HG02678 (cell line): ENCODE measurements around the gene GPR137B.

ENCODE experiments used
- ATAC-seq: cut with Tn5 transposase; IDR thresholded peaks from one replicate; pipeline ENCODE4 v1.9.1; 2021; ENCODE audit warnings: mild to moderate bottlenecking, moderate library complexity; ENCODE audit not compliant: unreplicated experiment

Gene GPR137B

DNA sequence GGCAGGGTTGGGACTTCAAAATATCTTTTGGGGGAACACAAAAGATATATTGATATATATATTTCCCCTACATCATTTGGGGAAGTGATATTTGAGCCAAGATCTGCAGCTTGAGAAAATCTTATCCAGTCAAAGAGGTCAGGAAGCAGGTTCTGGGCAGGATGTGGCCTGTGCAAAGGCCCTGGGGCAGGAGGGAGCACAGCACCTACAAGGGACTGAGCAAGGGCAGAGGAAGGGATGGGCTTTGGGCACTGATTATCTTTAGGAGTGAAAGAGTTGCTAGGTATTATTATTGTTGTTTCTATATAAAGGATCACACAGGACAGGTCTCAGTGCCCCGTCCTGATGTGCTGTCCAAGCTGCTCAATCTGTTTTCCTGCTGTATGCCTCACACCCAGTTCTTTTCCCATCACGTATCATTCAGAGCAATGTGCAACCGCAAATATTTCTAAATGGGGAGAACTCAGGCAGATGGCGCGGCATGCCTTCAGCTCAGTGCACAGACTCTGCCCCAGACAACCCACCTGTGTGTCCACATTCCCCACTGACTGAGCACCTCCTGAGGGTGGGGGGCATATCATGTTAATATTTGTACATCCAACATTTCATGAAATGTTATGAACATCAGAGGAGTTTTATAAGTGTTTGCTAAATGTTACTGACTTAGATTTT lies 28.1 kb upstream of the GPR137B start:
- no peak for ATAC-seq

DNA sequence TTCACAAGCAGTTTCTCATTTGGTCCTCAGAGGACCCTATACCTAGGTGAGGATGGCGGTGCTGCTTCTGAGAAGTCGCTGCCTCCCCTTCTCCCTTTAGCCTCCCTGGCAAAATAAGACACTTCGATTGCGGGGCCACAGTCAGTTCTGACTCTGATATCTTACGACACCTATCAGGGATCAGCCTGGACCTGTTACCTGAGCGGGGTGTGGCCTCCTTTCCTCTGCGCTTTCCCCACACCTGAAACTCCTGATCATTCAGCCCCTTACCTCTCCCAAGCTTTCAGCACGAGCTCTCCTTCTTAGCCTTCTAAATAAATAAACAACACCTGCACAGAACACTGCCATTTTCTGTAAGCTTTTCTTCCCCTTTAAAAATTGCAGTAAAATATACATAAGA lies 24.6 kb upstream of the GPR137B start:
- ATAC-seq, result no peak

DNA sequence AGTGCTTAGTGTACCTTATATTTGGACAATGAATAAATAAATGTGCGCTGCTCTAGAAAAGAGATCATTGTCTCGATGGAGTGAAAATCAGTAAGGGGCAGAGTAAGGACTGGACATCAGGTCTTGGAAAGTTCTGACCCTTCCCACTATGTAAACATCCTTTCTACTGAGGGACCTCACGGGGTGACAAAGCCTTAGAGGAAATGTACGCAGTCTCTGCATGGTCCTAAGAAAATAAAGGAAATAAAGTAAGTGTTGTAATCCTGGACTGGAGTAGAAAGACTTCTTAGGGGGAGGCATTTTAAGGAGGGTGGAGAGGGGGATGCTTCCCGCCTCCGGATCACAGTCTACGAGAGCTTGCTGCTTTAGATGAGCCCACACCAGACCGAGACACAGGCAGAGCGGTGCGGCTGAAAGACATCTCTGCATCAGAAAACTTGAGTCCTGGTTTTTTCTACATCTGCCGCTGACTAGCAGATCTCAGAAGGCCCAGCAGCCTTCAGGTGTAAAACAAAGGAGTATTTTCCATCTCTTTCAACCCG lies 22.3 kb upstream of the GPR137B start:
- no peak for ATAC-seq

DNA sequence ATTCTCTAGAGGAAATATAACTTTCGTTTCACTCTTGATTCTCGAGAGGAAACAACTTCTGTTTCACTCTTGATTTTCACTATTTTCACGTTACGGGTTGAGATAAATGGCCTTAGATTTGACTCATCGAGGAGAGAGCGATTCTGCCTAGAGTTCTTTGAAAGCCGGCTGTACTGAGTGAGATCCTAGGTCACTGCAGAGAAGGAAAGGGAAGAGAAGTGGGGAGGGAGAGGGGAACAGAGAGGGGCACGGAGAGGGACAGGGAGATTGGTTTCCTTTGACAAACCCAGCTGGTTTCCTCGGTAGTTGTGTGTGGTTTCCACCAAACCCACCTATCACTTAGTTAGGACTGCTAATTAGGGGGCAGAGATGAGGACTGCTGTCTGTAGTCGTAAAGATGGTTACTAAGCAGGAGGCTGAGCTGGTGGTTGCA lies 21.6 kb upstream of the GPR137B start:
- peak; percentile 55 for ATAC-seq

DNA sequence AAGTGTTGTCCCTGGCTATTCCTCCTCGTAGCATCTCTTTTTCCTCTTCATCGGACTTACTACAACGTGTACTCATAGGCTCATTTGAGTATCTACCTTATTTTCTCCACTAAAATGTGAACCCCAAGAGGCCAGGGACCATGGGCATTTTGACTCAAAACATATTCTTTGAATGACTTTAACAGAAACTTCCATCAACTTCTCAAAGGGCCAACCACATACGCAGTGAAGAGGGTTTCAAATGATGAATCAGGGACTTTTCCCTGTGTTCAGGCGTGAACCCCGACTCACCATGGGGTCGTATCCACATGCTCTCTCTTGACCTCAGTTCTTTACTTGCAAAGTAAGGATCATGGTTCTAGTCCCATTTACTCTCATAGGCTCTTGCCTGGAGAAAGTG lies 20.2 kb upstream of the GPR137B start:
- peak; percentile 58 for ATAC-seq

DNA sequence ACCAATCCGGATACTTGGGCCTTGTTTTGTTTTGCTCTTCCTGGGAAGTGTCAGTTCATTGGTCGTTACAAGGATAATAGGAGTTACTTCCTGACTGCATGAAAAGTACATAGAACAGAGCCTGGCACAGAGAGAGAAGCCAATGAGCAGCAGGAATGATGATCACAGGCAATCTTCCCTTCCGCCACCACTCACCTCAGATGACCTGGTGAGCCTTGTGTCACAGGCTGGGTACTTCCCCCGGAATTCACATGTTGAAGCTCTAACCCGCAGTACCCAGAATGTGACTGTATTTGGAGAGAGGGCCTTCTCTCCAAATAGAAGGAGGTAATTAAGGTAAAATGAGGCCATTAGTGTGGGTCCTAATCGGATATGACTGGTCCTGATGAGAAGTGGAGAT lies 18.8 kb upstream of the GPR137B start:
- ATAC-seq, result no peak

DNA sequence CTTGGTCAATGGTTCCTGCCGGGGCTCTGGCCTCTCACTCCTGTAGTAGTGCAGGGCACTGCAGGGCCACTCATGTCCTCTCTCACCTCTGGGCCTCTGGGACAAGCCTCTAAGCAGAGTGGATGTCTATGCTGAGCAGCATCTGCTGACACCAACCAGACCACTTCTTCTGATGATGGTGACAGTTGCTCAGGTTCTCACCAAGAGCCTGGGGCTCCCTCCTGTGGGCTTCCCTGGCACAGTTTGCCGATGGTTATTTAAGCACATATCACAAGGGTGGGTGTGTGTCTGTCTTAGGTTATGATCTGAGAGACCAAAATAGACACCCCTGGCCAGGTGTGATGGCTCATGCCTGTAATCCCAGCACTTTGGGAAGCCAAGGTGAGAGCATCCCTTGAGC lies 17.4 kb upstream of the GPR137B start:
- ATAC-seq, result no peak

DNA sequence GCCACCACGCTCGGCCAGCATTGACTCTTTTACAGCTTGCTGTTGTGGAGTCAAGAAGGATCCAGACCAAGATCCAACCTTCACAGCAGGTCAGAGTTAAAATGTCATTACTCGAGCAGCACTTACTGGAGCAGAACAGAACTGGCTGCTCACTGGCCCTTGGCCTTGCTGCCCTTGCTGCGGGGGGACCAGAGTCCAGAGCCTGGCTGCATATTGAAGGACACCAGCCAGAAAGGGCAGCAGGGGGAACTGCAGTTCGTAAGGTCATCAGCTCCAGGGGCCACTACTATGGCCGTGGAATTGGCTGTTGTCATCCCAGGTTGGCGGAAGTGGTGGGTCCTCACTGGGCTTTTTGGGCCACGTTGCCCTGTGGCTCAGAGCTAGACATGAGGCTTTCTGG lies 15.3 kb upstream of the GPR137B start:
- ATAC-seq, result no peak

DNA sequence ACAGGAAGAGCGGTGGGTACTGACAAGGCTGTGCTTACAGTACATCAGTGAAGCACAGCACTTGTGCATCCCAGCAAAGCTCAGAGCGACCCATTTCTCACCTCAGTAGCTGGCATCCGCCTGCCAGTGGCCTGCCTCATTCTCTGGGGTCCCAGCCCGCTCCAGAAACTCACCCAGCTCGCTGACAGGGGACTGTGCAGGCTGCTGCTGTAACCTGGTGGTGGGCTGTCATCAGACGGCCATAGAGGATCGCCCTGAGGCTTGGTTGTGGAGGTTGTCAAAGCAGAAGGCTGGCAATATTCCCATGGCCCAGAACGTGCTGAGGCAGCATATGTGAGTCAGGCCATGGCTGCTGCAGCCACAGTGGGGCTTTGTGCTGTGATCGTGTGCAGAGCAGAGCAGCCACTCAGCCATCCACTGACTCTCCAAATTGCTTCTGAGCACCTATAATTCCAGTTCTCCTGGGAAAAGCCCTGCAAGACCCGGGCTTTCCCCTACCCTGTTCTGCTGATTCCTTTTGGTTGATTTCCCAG lies 13.6 kb upstream of the GPR137B start:
- ATAC-seq, result no peak

DNA sequence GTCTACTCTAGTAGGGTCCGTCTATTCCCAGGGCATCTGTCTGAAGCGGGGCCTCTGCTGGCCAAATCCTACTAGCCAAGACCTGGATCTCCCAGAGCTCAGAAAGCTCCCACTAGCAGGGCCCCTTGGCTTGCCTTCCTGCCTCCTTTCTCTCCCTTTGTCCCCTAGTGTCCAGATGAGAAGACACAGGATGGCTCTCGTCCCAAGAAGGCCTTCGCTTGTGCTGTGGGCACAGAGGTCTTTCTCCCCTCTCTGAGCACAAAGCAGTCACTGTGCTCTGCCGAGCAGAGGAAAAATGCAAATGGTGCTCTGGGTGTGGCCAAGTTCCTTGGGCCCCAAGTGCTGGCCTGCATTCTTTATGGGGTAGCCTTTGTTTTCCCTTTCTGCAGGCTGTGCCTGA lies 13.0 kb upstream of the GPR137B start:
- no peak for ATAC-seq

DNA sequence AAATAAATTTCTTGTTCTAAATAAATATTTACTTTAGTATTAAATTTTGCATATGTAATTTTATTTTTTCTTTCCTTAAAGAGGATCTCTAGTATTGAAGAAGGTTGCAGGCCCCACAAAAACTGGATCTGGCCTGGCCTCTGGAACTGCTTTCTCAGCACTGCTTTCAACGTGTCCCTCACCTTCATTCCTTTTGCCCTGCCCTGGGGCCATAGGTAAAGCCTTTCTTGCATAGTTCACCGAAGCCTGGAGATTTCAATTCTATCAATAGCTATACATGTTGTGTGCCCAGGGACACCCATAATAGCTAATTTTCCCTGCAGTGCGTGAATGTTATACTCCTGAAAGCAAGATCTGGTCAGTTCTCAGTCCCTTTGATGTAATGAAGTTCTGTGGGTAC lies 12.0 kb upstream of the GPR137B start:
- no peak for ATAC-seq

DNA sequence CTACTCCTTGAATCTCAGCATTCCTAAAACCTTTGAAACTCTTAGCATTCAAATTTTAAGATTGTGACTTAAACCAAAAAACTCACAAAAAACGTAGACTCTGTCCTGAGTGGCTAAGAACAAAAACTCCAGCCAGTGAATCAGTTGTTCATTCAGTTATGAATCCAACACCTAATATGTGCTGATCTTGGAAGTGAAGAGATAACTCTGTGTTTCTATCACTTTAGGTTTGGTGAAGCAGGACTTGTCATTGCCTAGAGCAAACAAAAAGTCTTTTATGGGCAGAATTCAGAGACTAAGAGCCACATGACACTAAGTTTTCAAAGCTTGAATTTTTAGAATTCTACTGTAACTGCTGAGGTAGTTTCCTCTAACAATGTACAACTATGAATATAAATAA lies 10.4 kb upstream of the GPR137B start:
- ATAC-seq, result no peak

DNA sequence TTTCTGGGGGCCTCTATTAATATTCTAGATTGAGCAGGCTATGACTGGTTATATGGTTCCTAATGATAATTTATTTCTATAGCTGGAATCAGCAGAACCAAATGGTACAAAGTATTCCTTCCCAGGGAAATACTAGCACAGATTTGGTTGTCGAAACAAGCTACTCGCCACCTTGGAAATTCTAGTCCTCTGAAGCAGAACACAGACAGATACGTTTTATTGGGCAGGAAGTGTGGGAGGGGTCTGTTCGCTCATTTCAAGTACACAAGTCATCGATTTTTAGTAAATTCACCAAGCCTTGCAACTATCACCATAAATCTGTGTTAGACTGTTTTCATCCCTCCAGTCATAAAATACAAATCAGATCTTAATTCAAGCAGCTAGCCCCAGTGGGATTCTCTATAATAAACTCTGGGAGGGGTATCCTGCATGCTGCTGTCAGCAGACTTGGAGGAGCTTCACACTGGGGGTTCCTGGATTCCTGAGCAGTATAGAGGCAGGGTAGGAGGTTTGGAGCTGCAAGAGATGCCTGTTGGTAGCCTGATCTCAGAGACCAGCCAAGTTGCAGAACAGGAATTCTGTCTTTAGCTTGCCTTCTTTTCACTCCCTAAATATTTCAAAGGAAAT lies 9.8 kb upstream of the GPR137B start:
- ATAC-seq, result no peak

DNA sequence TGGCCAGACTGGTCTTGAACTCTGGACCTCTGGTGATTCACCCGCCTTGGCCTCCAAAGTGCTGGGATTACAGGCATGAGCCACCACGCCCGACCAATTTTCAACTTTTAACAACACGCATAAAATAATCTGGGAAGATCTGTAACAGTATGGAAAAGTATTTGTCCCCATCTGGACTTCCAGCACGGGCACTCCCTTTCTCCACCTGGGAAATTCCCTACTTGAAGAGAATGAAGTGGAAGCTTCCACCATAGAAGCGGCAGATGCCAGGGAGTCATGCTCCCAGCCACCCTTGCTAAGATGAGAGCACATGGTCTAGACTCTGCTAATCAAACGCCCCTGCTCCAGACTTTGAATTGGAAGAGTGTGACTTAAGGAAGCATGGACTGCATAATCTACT lies 9.0 kb upstream of the GPR137B start:
- no peak for ATAC-seq

DNA sequence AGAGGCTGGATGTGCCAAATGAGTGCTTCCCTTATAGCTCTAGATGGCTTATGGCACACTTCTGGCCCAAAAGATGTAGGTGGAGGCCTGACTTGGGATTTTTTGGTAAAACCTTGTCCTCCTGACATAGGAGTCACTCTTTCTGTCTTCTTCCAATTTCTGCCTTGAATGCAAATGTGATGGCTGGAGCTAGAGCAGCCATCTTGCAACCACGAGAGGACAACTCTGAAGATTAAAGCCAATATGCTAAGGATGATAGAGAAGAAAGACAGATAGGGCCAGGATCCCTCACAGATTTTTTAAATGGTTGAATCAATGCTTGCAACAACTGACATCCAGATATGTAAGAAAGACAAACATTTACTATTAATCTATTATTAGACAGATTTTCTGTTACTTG lies 8.5 kb upstream of the GPR137B start:
- ATAC-seq, result no peak

DNA sequence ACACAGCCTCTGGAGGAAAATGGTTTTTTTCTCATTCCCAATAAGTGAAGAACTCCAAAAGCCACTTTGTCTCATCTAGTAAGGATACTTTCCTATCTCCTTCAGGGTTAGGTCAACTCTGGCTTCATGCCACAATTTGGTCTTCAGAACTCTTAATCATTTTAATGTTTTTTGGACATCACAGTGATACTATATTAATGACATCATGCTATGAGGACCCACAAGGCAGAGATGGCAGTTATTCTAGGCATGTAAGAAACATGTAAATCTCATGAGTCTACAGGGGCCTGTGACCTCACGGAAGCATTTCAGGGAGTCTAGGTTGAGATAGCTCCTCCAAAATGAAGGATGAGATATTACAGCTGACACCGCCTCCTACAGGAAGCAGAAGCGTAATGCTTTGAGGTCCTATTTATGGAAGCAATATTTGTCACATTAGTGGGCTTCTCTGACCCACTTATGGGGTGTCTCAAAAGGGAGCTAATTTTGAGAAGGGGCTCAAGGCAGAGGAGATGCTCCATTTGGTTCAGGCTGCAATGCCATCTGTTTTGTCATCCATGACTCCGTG lies 5.0 kb upstream of the GPR137B start:
- ATAC-seq, result no peak

DNA sequence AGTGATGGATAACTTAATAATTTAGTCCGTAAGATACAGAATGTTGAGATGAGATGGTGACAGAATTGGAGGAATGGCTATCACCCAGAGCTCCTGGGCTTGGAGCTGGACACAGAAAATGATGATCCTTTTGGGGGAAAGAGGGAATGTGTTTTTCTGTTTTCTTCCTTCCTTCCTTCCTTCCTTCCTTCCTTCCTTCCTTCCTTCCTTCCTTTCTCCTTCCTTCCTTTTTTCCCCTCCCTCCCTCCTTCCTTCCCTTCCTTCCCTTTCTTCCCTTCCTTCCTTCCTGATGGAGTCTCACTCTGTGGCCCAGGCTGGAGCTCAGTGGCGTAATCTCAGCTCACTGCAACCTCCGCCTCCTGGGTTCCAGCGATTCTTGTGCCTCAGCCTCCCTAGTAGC lies 2.8 kb upstream of the GPR137B start:
- ATAC-seq, result no peak

DNA sequence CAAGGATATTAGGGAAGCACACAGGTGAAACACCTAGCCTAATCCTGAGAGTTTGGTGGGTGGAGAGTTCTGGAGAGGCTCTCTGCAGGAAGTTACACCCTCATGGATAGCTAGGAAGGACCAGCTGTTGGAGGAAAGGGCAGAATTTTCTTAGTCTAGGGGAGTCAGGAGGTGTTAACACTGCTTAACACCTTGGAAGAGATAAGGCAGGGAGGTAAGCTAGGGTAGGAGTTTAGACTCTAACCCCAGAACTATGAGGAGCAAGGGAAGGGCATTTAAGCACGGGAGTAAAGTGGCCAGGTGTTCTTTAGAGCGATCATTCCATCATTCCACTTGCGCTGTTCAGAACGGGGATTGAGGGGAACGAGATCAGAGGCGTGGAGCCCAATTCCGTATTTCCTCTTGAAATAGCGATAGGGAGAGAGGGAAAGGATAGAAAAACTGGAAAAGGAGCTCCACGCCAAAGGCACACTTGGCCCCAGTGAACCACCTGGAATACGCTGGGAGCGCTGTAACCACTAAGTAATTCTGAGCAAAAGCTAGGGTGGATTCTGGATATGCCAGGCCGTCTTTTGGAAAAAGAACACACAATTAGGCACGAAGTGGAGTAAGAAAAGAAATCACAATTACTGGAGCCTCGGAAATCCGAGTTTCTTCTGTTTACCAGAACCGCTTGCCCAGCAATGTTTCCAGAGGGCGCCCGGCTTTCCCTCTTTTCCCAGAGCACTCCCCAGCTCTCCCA lies 1.5 kb upstream of the GPR137B start:
- no peak for ATAC-seq

DNA sequence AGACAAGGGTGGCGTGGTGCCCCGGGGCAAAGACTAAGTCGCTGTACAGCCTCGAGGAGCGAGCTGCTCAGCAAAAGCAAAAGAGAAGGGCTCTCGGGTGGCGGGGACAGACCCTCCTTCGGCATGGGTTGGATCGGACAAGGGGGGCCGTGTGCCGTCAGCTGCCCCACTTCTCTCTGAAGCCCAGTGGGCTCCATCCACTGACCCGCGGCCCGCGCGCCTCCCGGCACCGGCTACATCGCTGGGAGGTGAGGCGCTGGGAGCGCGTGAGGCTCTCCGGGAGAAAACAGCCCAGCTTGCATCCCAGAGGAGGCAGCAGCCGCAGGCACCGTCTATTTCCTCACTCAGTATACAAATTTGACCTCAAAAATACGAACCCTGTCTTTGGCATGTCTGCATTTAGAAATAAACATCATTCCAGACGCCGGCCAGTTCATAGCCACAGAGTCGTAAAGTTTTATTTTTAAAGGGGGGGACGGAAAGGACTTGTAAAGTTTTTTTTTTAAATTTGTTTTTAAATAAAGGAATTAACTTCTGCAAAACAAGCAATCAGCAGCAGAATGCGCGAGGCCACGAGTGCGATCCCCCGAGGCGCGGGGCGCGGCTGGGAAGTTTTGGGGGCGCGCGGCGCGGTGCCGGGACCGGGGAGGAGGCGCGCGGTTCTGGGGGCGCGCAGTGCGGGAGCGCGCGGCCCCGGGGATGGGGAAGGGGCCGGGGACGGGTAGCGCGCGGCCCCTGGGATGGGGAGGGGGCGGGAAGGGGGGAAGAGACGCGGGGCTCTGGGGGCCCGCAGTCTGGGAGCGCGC lies 689 bp upstream of the GPR137B start:
- ATAC-seq, result peak; percentile 13

DNA sequence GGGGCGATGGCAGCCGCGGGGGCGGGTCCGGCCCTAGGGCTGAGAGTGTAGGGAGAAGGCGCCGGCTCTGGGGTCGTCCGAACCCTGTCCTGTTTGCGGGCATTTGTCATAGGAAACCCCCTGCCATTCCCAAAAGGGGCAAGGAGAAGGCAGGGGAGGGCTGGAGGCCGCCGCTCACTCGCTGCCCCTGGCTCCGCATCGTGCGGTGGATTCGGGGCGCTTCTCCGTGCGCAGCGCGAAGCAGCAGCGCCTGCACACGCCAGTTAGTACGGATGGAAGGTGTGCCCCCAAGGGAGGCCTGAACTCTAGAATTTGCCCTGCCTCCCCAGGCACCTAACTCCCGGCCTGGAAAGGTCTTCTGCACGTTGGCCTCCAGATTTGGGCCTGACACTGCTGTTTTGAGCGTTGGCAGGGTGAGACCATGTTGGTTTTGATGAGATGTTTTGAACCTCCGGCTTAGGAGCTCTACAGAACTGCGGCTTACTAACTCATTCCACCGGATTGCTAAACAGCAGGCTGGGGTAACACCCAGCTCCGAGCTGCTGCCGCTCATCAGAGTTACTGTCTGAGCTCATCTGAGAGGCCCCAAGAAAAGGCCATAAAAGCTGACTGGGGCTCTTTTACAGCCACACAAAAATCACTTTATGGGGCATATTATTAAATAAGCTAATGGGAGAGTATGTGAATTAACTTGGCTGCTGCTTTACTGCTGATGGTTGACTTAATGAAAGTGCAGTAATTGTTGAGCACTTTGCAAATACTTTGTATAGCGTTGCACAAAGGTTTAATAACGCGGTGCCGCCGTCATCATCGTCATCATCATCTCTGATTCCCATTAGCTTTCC lies 987 bp downstream of the GPR137B start:
- ATAC-seq, result peak; percentile 27
